Astrocyte (in vitro differentiated cells and primary cell): ENCODE data around the gene ITGB2. TPM values are rescaled to one million over a fixed set of nuclear protein-coding genes. Genes with fewer than 3 reads are reported as not detected.
A peak's percentile ranks its signal among the peaks of the same experiment; 100 is the strongest.

Experiments
- DNase-seq: peaks from one replicate; pipeline ENCODE4 v3.0.0-alpha.2; 2010; ENCODE audit warnings: low read depth
- FAIRE-seq: peaks from 2 replicates; lab custom pipeline; 2011; peaks lifted over from hg19 to GRCh38; lab: Jason Lieb, UNC
- H2AFZ ChIP-seq: 2 replicates; pipeline ENCODE4 v1.6.0; 2012; ENCODE audit warnings: low read depth, low read length, inconsistent platforms
- H3K27ac ChIP-seq: 2 replicates; pipeline ENCODE4 v1.5.1; 2011; ENCODE audit warnings: low read depth, low read length, inconsistent platforms
- H3K27me3 ChIP-seq: 2 replicates; pipeline ENCODE4 v1.6.0; 2011; ENCODE audit warnings: low read length, inconsistent platforms; ENCODE audit not compliant: insufficient read depth
- H3K36me3 ChIP-seq: 2 replicates; pipeline ENCODE4 v1.5.1; 2011; ENCODE audit warnings: low read length, inconsistent platforms; ENCODE audit not compliant: insufficient read depth
- H3K4me1 ChIP-seq: 2 replicates; pipeline ENCODE4 v1.5.1; 2011; ENCODE audit warnings: low read length, inconsistent platforms; ENCODE audit not compliant: insufficient read depth
- H3K4me2 ChIP-seq: 2 replicates; pipeline ENCODE4 v1.6.0; 2012; ENCODE audit warnings: low read length, inconsistent platforms
- H3K4me3 ChIP-seq: 2 replicates; pipeline ENCODE4 v1.5.1; 2011; ENCODE audit warnings: low read depth, mild to moderate bottlenecking, low read length, inconsistent platforms; ENCODE audit not compliant: insufficient read depth
- H3K79me2 ChIP-seq: 2 replicates; pipeline ENCODE4 v1.6.0; 2012; ENCODE audit warnings: mild to moderate bottlenecking, low read length, inconsistent platforms; ENCODE audit not compliant: insufficient read depth
- H3K9ac ChIP-seq: 2 replicates; pipeline ENCODE4 v1.6.0; 2012; ENCODE audit warnings: mild to moderate bottlenecking, low read length, inconsistent platforms
- H3K9me3 ChIP-seq: 2 replicates; pipeline ENCODE4 v1.5.1; 2012; ENCODE audit warnings: low read depth, mild to moderate bottlenecking, low read length, inconsistent platforms; ENCODE audit not compliant: insufficient read depth
- H4K20me1 ChIP-seq: 2 replicates; pipeline ENCODE4 v1.6.0; 2012; ENCODE audit warnings: low read length, inconsistent platforms; ENCODE audit not compliant: insufficient read depth
- H3K27ac Mint-ChIP-seq: one replicate; pipeline ENCODE4 v1.8.0; 2021; ENCODE audit warnings: mild to moderate bottlenecking, mixed read lengths; ENCODE audit not compliant: unreplicated experiment
- H3K27me3 Mint-ChIP-seq: one replicate; pipeline ENCODE4 v1.8.0; 2021; ENCODE audit warnings: low read depth, mixed read lengths; ENCODE audit not compliant: unreplicated experiment
- H3K36me3 Mint-ChIP-seq: one replicate; pipeline ENCODE4 v1.8.0; 2021; ENCODE audit warnings: low read depth, mixed read lengths; ENCODE audit not compliant: unreplicated experiment
- H3K4me1 Mint-ChIP-seq: one replicate; pipeline ENCODE4 v1.8.0; 2021; ENCODE audit warnings: low read depth, mixed read lengths; ENCODE audit not compliant: unreplicated experiment
- H3K4me3 Mint-ChIP-seq: one replicate; pipeline ENCODE4 v1.8.0; 2021; ENCODE audit warnings: mild to moderate bottlenecking, moderate library complexity, mixed read lengths; ENCODE audit not compliant: unreplicated experiment
- H3K9me3 Mint-ChIP-seq: one replicate; pipeline ENCODE4 v1.8.0; 2021; ENCODE audit warnings: mild to moderate bottlenecking, mixed read lengths; ENCODE audit not compliant: unreplicated experiment
- CTCF ChIP-seq: IDR thresholded peaks from 2 replicates; pipeline ENCODE4 v1.5.1; 2011; ENCODE audit warnings: low read depth, mild to moderate bottlenecking, inconsistent platforms, low read length, moderate library complexity; ENCODE audit not compliant: insufficient read depth
- EZH2 ChIP-seq: IDR thresholded peaks from 2 replicates; pipeline ENCODE4 v1.6.1; 2012; ENCODE audit warnings: mild to moderate bottlenecking, low read length, inconsistent platforms; ENCODE audit not compliant: insufficient read depth
- total RNA-seq: library from RNA; stranded (reverse); gene quantifications from 2 replicates; pipeline ENCODE4 v1.2.1, GENCODE V29; 2021

Gene ITGB2
- total RNA-seq, 1 donor from 2014 or later: 0.61 TPM

DNA sequence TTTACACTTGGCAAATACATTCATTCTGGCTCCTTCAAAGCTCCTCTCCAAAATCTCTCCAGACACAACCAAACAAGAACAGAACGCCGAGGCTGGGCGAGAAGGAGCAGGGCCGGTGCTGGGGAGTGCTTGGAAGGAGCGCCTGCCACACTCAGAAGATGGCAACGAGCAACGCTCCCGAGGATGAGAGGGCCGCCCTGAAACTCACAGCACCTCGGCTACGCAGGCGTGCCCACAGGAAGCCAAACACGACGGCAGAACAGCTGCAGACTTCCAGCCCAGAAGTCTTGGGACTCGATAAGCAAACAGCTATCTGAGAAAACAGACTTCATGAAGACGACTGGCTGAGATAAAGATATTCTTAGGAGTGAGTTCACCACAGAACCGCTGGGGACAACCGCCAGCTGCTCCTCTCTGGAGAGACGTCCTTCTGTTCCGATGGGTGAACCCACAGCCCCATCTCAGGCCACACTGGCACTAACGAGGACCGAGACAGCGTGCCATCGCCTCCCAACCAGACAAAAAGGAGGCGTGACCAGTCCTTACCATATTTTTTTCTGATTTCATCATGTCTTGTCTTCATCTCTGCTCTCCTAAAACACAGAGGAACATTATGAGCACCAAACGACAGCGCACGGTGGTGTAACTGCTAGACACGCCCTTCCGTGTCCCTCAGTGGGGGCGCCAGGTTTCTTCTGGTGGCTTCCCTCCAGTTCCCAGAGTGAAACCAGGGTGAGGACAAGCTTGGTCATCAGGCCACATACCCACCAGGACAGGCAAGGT lies 65.8 kb downstream of the ITGB2 start:
- Histone ChIP-seq H3K4me3 (no peak overlapping the region), H3K9ac (no peak overlapping the region), H3K9me3 (no peaks in the 10 kb centered on the region), H3K4me2 (no peak overlapping the region), H3K79me2 (peaks cover 75% of the 10 kb centered on the region), H3K36me3 (peaks cover 29% of the 10 kb centered on the region), H4K20me1 (peaks cover 86% of the 10 kb centered on the region), H3K4me1 (no peaks in the 10 kb centered on the region), H3K27me3 (no peaks in the 10 kb centered on the region), H3K27ac (no peak overlapping the region), H2AFZ (no peak overlapping the region)
- H3K9me3 Mint-ChIP-seq: no peaks in the 10 kb centered on the region
- no peak for DNase-seq
- peaks cover 30% of the 10 kb centered on the region for H3K36me3 Mint-ChIP-seq
- no peak overlapping the region for H3K4me3 Mint-ChIP-seq
- FAIRE-seq: no peak
- TF ChIP-seq CTCF (no peak), EZH2 (no peak)
- no peak overlapping the region for H3K27ac Mint-ChIP-seq
- H3K27me3 Mint-ChIP-seq: peaks cover 2% of the 10 kb centered on the region
- no peaks in the 10 kb centered on the region for H3K4me1 Mint-ChIP-seq

DNA sequence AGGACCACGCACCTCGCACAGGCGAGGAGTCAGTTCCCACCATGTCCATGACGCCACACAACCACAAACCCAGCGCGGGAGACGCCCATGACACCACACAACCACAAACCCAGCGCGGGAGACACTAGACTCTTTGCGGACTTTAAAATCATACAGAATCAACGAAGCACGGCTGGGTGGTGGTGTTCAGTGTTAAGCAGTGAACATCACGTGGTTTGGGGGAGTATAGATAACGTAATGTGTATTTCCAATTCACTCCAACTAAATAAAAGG lies 66.4 kb downstream of the ITGB2 start:
- no peak for FAIRE-seq
- peaks cover 30% of the 10 kb centered on the region for H3K36me3 Mint-ChIP-seq
- peaks cover 80% of the 10 kb centered on the region for H4K20me1 ChIP-seq
- H3K79me2 ChIP-seq: peaks cover 69% of the 10 kb centered on the region
- TF ChIP-seq EZH2 (no peak), CTCF (no peak)
- no peaks in the 10 kb centered on the region for H3K4me1 ChIP-seq
- H2AFZ ChIP-seq: no peak overlapping the region
- H3K4me3 ChIP-seq: no peak overlapping the region
- no peaks in the 10 kb centered on the region for H3K9me3 ChIP-seq
- DNase-seq: no peak
- peak overlapping the region; percentile 47 for H3K27ac Mint-ChIP-seq
- no peak overlapping the region for H3K4me2 ChIP-seq
- H3K36me3 ChIP-seq: peaks cover 28% of the 10 kb centered on the region
- H3K9ac ChIP-seq: no peak overlapping the region
- no peak overlapping the region for H3K27ac ChIP-seq
- peaks cover 2% of the 10 kb centered on the region for H3K27me3 Mint-ChIP-seq
- H3K9me3 Mint-ChIP-seq: no peaks in the 10 kb centered on the region
- no peaks in the 10 kb centered on the region for H3K4me1 Mint-ChIP-seq
- H3K4me3 Mint-ChIP-seq: no peak overlapping the region
- no peaks in the 10 kb centered on the region for H3K27me3 ChIP-seq

GRCh38 chr21:44853601-44854390 lies 66.9 kb downstream of the ITGB2 start:
- Mint-ChIP-seq H3K36me3 (peaks cover 25% of the 10 kb centered on the region), H3K4me1 (no peaks in the 10 kb centered on the region), H3K27ac (peak overlapping the region; percentile 47), H3K9me3 (no peaks in the 10 kb centered on the region), H3K4me3 (no peak overlapping the region), H3K27me3 (peaks cover 2% of the 10 kb centered on the region)
- no peak overlapping the region for H3K4me3 ChIP-seq
- FAIRE-seq (no peak), DNase-seq (no peak)
- H3K36me3 ChIP-seq: peaks cover 24% of the 10 kb centered on the region
- H2AFZ ChIP-seq: no peak overlapping the region
- no peaks in the 10 kb centered on the region for H3K27me3 ChIP-seq
- H3K4me1 ChIP-seq: no peaks in the 10 kb centered on the region
- no peak overlapping the region for H3K9ac ChIP-seq
- no peak for TF ChIP-seq CTCF
- TF ChIP-seq EZH2: no peak
- no peaks in the 10 kb centered on the region for H3K9me3 ChIP-seq
- peaks cover 76% of the 10 kb centered on the region for H4K20me1 ChIP-seq
- H3K79me2 ChIP-seq: peaks cover 64% of the 10 kb centered on the region
- H3K27ac ChIP-seq: no peak overlapping the region
- no peak overlapping the region for H3K4me2 ChIP-seq
